ENCODE results near the gene TMEM271. TPM values are rescaled to one million over a fixed set of nuclear protein-coding genes. Genes with fewer than 3 reads are reported as not detected.

TMEM271 gene
- total and polyA plus RNA-seq, 10 donors: not detected

DNA sequence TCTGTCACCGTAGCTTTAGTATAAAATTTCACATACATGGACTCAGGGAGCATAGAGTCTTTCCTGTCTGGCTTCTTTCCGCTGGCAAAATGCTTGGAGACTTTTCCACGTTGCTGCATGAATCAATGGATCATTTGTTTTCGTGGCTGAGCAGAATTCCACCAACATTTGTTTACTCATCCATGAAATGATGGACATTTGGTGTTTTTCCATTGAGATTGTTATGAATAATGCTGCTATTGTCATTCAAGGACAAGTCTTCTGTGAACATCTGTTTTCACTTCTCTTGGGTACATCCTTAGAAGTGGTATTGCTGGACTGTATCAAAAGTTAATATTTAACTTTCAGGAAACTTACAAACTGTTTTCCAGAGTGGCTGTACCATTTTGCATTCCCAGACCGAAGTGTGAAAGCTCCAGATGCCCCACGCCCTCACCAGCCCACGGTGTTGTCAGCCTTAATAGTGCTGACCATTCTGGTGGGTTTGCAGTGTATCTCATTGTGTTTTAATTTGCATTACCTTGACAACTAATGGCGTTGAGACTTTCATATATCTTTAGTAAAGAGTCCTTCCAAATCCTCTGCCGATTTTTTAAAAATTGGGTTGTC is 5.8 kb upstream of the TMEM271 start:
- intact Hi-C loops (cut with DNase I; ENCODE audit: low total_unique reads): no loop called here
- Histone ChIP-seq H3K4me3 (no peak overlapping the region), H3K9me3 (peaks cover 0 to 36% (median 21%) of the 10 kb centered on the region in 8 donors), H3K4me1 (peaks cover 0 to 14% (median 7%) of the 10 kb centered on the region in 6 donors), H3K27ac (no peak overlapping the region), H3K27me3 (replicated peaks in 1 of 7) (peaks cover 0 to 73% (median 31%) of the 10 kb centered on the region in 7 donors), H3K36me3 (no peaks in the 10 kb centered on the region)
- WGBS, 5 donors: 78 to 84% (median 78%) methylated on average over 9 of the region's 9 CpGs
- no peak for DNase-seq
- TF ChIP-seq CTCF (IDR thresholded peaks at IDR 0.05 in 8 of 11, conservative IDR thresholded peaks at IDR 0.05 in 3 of 11): no peak
- TF ChIP-seq POLR2AphosphoS5 (IDR thresholded peaks at IDR 0.05): no peak
- TF ChIP-seq POLR2A (IDR thresholded peaks at IDR 0.05): no peak

DNA sequence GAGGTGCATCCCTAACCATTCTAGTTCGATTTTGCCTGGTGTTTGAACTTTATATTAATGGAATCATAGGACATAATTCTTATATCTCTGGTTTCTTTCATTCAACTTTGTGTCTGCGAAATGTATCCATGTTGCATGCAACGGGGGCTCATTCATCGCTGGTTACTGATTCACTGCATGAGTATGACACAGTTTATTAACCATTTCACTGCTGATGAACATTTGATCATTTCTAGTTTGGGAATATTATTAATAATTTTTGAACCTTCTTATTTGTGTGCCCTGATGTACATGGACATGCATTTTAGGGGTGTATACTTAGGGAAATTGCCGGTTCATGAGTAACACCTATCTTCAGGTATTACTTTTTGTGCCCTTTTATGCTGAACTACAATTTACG is 5.1 kb upstream of the TMEM271 start:
- TF ChIP-seq POLR2AphosphoS5 (IDR thresholded peaks at IDR 0.05) (no peak), CTCF (IDR thresholded peaks at IDR 0.05 in 8 of 11, conservative IDR thresholded peaks at IDR 0.05 in 3 of 11) (no peak), POLR2A (IDR thresholded peaks at IDR 0.05) (no peak)
- H3K27ac ChIP-seq: no peak overlapping the region
- H3K36me3 ChIP-seq: no peaks in the 10 kb centered on the region
- no peak overlapping the region for H3K4me3 ChIP-seq
- peaks cover 0 to 36% (median 21%) of the 10 kb centered on the region in 8 donors for H3K9me3 ChIP-seq
- peaks cover 0 to 73% (median 36%) of the 10 kb centered on the region in 7 donors for H3K27me3 ChIP-seq (replicated peaks in 1 of 7)
- WGBS, 5 donors: 72 to 78% (median 77%) methylated on average over 6 of the region's 6 CpGs
- intact Hi-C loops (cut with DNase I; ENCODE audit: low total_unique reads): no loop called here
- DNase-seq: no peak
- peaks cover 0 to 18% (median 8%) of the 10 kb centered on the region in 6 donors for H3K4me1 ChIP-seq

GRCh38 chr4:579543-580175 is 3.6 kb upstream of the TMEM271 start:
- no peak for DNase-seq
- intact Hi-C loops (cut with DNase I; ENCODE audit: low total_unique reads): no loop called here
- H3K4me1 ChIP-seq: peaks cover 0 to 26% (median 14%) of the 10 kb centered on the region in 6 donors
- no peaks in the 10 kb centered on the region for H3K36me3 ChIP-seq
- no peak for TF ChIP-seq CTCF (IDR thresholded peaks at IDR 0.05 in 8 of 11, conservative IDR thresholded peaks at IDR 0.05 in 3 of 11)
- no peak overlapping the region for H3K4me3 ChIP-seq
- H3K27me3 ChIP-seq (replicated peaks in 1 of 7): peaks cover 0 to 84% (median 47%) of the 10 kb centered on the region in 7 donors
- peaks cover 0 to 32% (median 19%) of the 10 kb centered on the region in 8 donors for H3K9me3 ChIP-seq
- WGBS, 5 donors: 27 to 50% (median 35%) methylated on average over 11 of the region's 11 CpGs
- no peak overlapping the region for H3K27ac ChIP-seq
